GM23248 (cell line): ENCODE measurements around the gene CHST11. TPM values are rescaled to one million over a fixed set of nuclear protein-coding genes. Genes with fewer than 3 reads are reported as not detected.

Experiments used
- DNase-seq: peaks from one replicate; pipeline ENCODE4 v3.0.0-alpha.2; 2015
- H2AFZ ChIP-seq: fragments of 200-600 bp; sonication (generic); 2 replicates; pipeline ENCODE4 v1.6.1; 2016; ENCODE audit warnings: antibody characterized with exemption
- H3F3A ChIP-seq: fragments of 200-600 bp; sonication (generic); 2 replicates; pipeline ENCODE4 v1.6.1; 2016; ENCODE audit warnings: mild to moderate bottlenecking, antibody characterized with exemption, mixed run types; ENCODE audit not compliant: insufficient read depth
- H3K27ac ChIP-seq: fragments of 200-600 bp; sonication (generic); 2 replicates; pipeline ENCODE4 v1.5.1; 2016; ENCODE audit warnings: mild to moderate bottlenecking
- H3K27me3 ChIP-seq: fragments of 200-600 bp; sonication (generic); replicated peaks from 2 replicates; pipeline ENCODE4 v1.6.1; 2016; ENCODE audit warnings: mild to moderate bottlenecking; ENCODE audit not compliant: insufficient read depth
- H3K36me3 ChIP-seq: fragments of 200-600 bp; sonication (generic); 2 replicates; pipeline ENCODE4 v1.6.1; 2016; ENCODE audit warnings: low read depth, mild to moderate bottlenecking
- H3K4me1 ChIP-seq: fragments of 200-600 bp; sonication (generic); 2 replicates; pipeline ENCODE4 v1.6.1; 2016; ENCODE audit warnings: mild to moderate bottlenecking; ENCODE audit not compliant: insufficient read depth
- H3K4me2 ChIP-seq: fragments of 200-600 bp; sonication (generic); one replicate; pipeline ENCODE4 v1.6.1; 2016; ENCODE audit warnings: mild to moderate bottlenecking; ENCODE audit not compliant: unreplicated experiment
- H3K4me3 ChIP-seq: fragments of 200-600 bp; sonication (generic); 2 replicates; pipeline ENCODE4 v1.5.1; 2016; ENCODE audit warnings: mild to moderate bottlenecking
- H3K79me2 ChIP-seq: fragments of 200-600 bp; sonication (generic); 2 replicates; pipeline ENCODE4 v1.6.1; 2016; ENCODE audit warnings: mild to moderate bottlenecking; ENCODE audit not compliant: insufficient read depth
- H3K9ac ChIP-seq: fragments of 200-600 bp; sonication (generic); 2 replicates; pipeline ENCODE4 v1.6.1; 2016; ENCODE audit warnings: mild to moderate bottlenecking
- H3K9me2 ChIP-seq: fragments of 200-600 bp; sonication (generic); 2 replicates; pipeline ENCODE4 v1.6.1; 2016; ENCODE audit warnings: mixed run types, mild to moderate bottlenecking, moderate library complexity; ENCODE audit not compliant: insufficient read depth
- H3K9me3 ChIP-seq: fragments of 200-600 bp; sonication (generic); one replicate; pipeline ENCODE4 v1.6.1; 2017; ENCODE audit warnings: low read depth
- H4K20me1 ChIP-seq: fragments of 200-600 bp; sonication (generic); 2 replicates; pipeline ENCODE4 v1.6.0; 2016; ENCODE audit not compliant: insufficient read depth
- EZH2 ChIP-seq: fragments of 200-600 bp; sonication (generic); IDR thresholded peaks from 2 replicates; pipeline ENCODE4 v1.6.1; 2018; ENCODE audit warnings: antibody characterized with exemption, mild to moderate bottlenecking; ENCODE audit not compliant: insufficient read depth, poor library complexity, severe bottlenecking
- EZH2phosphoT487 ChIP-seq: fragments of 200-600 bp; sonication (generic); IDR thresholded peaks from 2 replicates; pipeline ENCODE4 v1.6.1; 2018; ENCODE audit warnings: antibody characterized with exemption, moderate library complexity, mild to moderate bottlenecking, low read depth; ENCODE audit not compliant: insufficient read depth
- WGBS, 2 experiments: methylation state at CpG; one replicate each; pipeline ENCODE4 v1.1.6; 2015 to 2017; ENCODE audit warnings: low lambda C conversion rate in 2 of 2, low coverage in 1 of 2; ENCODE audit errors: missing lambda C conversion rate in 2 of 2; 5-methylcytosine and 5-hydroxymethylcytosine counted together
- in situ Hi-C: fragments of 300-500 bp; cut with MboI; formaldehyde crosslinking; loops from 2 replicates; pipeline ENCODE4 v1.15.0; 2020
- polyA plus RNA-seq: library from polyadenylated mRNA; unstranded; fragments of >200 nt; fragmentation: Nextera tagmentation; extraction: Ambion mirVana; gene quantifications from 2 replicates; pipeline ENCODE4 v1.2.1, GENCODE V29; 2016
- total RNA-seq: library from RNA; depleted of rRNA; stranded (reverse); fragments of >200 nt; shearing (Covaris generic); gene quantifications from 2 replicates; pipeline ENCODE4 v1.2.3, GENCODE V29; 2014

CHST11 gene
- total and polyA plus RNA-seq, 2 experiments from 2014 or later, result 3.7 to 5.4 TPM

- H3K79me2 ChIP-seq, result no peaks in the 10 kb centered on the region
- H3K9me3 ChIP-seq, result no peaks in the 10 kb centered on the region
- DNase-seq, result no peak
- no peak overlapping the region for H2AFZ ChIP-seq
- H3K9ac ChIP-seq, result no peak overlapping the region
- WGBS, 2 experiments, result 51 to 54% methylated on average over 2 of the region's 2 CpGs
- H3K27ac ChIP-seq, result no peak overlapping the region
- H3K4me3 ChIP-seq, result no peak overlapping the region
- no peaks in the 10 kb centered on the region for H3K36me3 ChIP-seq
- 0 out of 2 replicates have a peak, but pooled peaks cover 12% of the 10 kb centered on the region for H3F3A ChIP-seq
- H3K4me1 ChIP-seq, result peaks cover 9% of the 10 kb centered on the region
- TF ChIP-seq EZH2 (no peak), EZH2phosphoT487 (no peak)
- no peaks in the 10 kb centered on the region for H3K9me2 ChIP-seq
- H4K20me1 ChIP-seq, result no peaks in the 10 kb centered on the region
- no peaks in the 10 kb centered on the region for H3K27me3 ChIP-seq
- in situ Hi-C loops, result no loop called here
- no peak overlapping the region for H3K4me2 ChIP-seq
Observed at GRCh38 chr12:104685366-104685765, 228.6 kb downstream of the CHST11 start.

- in situ Hi-C loops, result no loop called here
- Histone ChIP-seq H3K27me3 (no peaks in the 10 kb centered on the region), H3K36me3 (no peaks in the 10 kb centered on the region), H3K9me2 (no peaks in the 10 kb centered on the region), H3K27ac (peak overlapping the region; percentile 36), H3K9ac (no peak overlapping the region), H3K79me2 (no peaks in the 10 kb centered on the region), H3K4me1 (peaks cover 9% of the 10 kb centered on the region), H3K4me2 (no peak overlapping the region), H3F3A (0 out of 2 replicates have a peak, but pooled peaks cover 12% of the 10 kb centered on the region), H4K20me1 (no peaks in the 10 kb centered on the region), H3K4me3 (no peak overlapping the region), H2AFZ (no peak overlapping the region), H3K9me3 (no peaks in the 10 kb centered on the region)
- peak; percentile 68 for DNase-seq
- WGBS, 2 experiments, result 59 to 67% methylated on average over 3 of the region's 3 CpGs
- no peak for TF ChIP-seq EZH2
- TF ChIP-seq EZH2phosphoT487, result no peak
Observed at GRCh38 chr12:104686196-104686595, 229.4 kb downstream of the CHST11 start.

- Histone ChIP-seq H3K36me3 (no peaks in the 10 kb centered on the region), H3F3A (0 out of 2 replicates have a peak, but pooled peaks cover 12% of the 10 kb centered on the region), H3K4me1 (peaks cover 9% of the 10 kb centered on the region), H3K4me2 (no peak overlapping the region), H3K27me3 (no peaks in the 10 kb centered on the region), H3K9ac (no peak overlapping the region), H3K79me2 (no peaks in the 10 kb centered on the region), H2AFZ (no peak overlapping the region), H3K27ac (no peak overlapping the region), H3K9me3 (no peaks in the 10 kb centered on the region), H3K4me3 (no peak overlapping the region), H3K9me2 (no peaks in the 10 kb centered on the region), H4K20me1 (no peaks in the 10 kb centered on the region)
- TF ChIP-seq EZH2phosphoT487, result no peak
- no peak for TF ChIP-seq EZH2
- 97% methylated on average over 11 of the region's 11 CpGs for WGBS, 2 experiments
- DNase-seq, result no peak
- in situ Hi-C loops, result no loop called here
Observed at GRCh38 chr12:104687823-104688573, 231.2 kb downstream of the CHST11 start.

- Histone ChIP-seq H3K79me2 (no peaks in the 10 kb centered on the region), H3K9ac (no peak overlapping the region), H3K4me1 (peaks cover 17% of the 10 kb centered on the region), H3K27me3 (no peaks in the 10 kb centered on the region), H3K9me3 (no peaks in the 10 kb centered on the region), H2AFZ (no peak overlapping the region), H3K4me2 (no peak overlapping the region), H3K4me3 (no peak overlapping the region), H4K20me1 (no peaks in the 10 kb centered on the region), H3K27ac (no peak overlapping the region), H3K9me2 (no peaks in the 10 kb centered on the region), H3K36me3 (no peaks in the 10 kb centered on the region), H3F3A (0 out of 2 replicates have a peak, but pooled peaks cover 17% of the 10 kb centered on the region)
- no peak for DNase-seq
- TF ChIP-seq EZH2, result no peak
- no peak for TF ChIP-seq EZH2phosphoT487
- WGBS, 2 experiments, result 95 to 97% methylated on average over 4 of the region's 4 CpGs
- in situ Hi-C loops, result no loop called here
Observed at GRCh38 chr12:104689635-104690034, 232.9 kb downstream of the CHST11 start.
